Thymus (tissue), 11 donors: ENCODE results near the gene CASQ1. TPM values are rescaled to one million over a fixed set of nuclear protein-coding genes. Genes with fewer than 3 reads are reported as not detected.

Source experiments
- DNase-seq, 9 donors: peaks; one replicate each; pipeline ENCODE4 v3.0.0-alpha.2; 2013; ENCODE audit warnings: low spot score in 9 of 9, low read depth in 6 of 9, missing footprints in 1 of 9
- H3K27ac ChIP-seq, 2 donors: one replicate each; pipeline ENCODE4 v1.5.1; 2013; ENCODE audit warnings: control low read depth in 1 of 2, low read depth in 1 of 2, low read length in 1 of 2, mild to moderate bottlenecking in 1 of 2, moderate library complexity in 1 of 2
- H3K27me3 ChIP-seq, 2 donors: one replicate each; pipeline ENCODE4 v1.5.1; 2013; ENCODE audit warnings: low read length in 1 of 2; ENCODE audit not compliant: control insufficient read depth in 2 of 2, insufficient read depth in 1 of 2
- H3K36me3 ChIP-seq, 2 donors: one replicate each; pipeline ENCODE4 v1.5.1; 2013; ENCODE audit warnings: low read length in 1 of 2, mild to moderate bottlenecking in 1 of 2, moderate library complexity in 1 of 2; ENCODE audit not compliant: control insufficient read depth in 2 of 2, insufficient read depth in 2 of 2
- H3K4me1 ChIP-seq, 2 donors: one replicate each; pipeline ENCODE4 v1.5.1; 2013; ENCODE audit warnings: low read length in 2 of 2; ENCODE audit not compliant: control insufficient read depth in 2 of 2, insufficient read depth in 2 of 2
- H3K4me3 ChIP-seq, 2 donors: one replicate each; pipeline ENCODE4 v1.5.1; 2013; ENCODE audit warnings: low read length in 2 of 2, control low read depth in 1 of 2, mild to moderate bottlenecking in 1 of 2
- H3K9me3 ChIP-seq, 2 donors: one replicate each; pipeline ENCODE4 v1.5.1; 2013; ENCODE audit warnings: low read length in 1 of 2, mild to moderate bottlenecking in 1 of 2; ENCODE audit not compliant: control insufficient read depth in 2 of 2, insufficient read depth in 1 of 2
- WGBS: extraction: QIAGEN DNeasy Blood & Tissue Kit; methylation state at CpG from one replicate; pipeline ENCODE4 v1.1.7; 2013; 5-methylcytosine and 5-hydroxymethylcytosine counted together
- polyA plus RNA-seq: library from polyadenylated mRNA; stranded (reverse); fragments of 200-250 nt; gene quantifications from one replicate; pipeline ENCODE4 v1.2.3, GENCODE V29; 2013
- total RNA-seq: library from RNA; stranded (reverse); fragments of 120-200 nt; gene quantifications from one replicate; pipeline ENCODE4 v1.2.4, GENCODE V29; 2013
- donor health status: healthy.

Gene CASQ1
- total and polyA plus RNA-seq, 2 donors, result 0.42 to 0.66 TPM

DNA sequence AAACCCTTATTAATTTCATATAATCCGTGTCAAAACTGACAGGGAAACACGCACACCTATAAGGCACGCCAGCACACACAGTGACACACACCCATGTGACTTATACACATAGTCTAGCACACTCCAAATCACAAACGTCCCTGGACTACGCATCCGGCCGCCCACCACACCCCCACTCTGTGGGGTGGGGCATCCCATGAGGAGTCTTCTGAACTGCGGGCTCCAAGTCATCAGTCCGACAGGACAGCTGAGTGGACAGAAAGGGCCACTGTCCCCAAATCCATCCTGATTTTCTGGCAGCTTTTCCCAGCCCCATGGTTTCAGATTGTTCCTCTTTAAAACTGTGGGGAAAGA is 15.6 kb downstream of the CASQ1 start:
- Histone ChIP-seq H3K9me3 (no peaks in the 10 kb centered on the region), H3K4me3 (peak overlapping the region; percentile 70 to 75), H3K27me3 (peaks cover 0 to 2% of the 10 kb centered on the region in 2 donors), H3K36me3 (peaks cover 7 to 8% of the 10 kb centered on the region in 2 donors), H3K27ac (peak overlapping the region in 1 of 2 donors; percentile 78), H3K4me1 (peaks cover 22 to 38% of the 10 kb centered on the region in 2 donors)
- WGBS, result 40% methylated on average over 9 of the region's 9 CpGs
- DNase-seq, result peak in 1 of 9 donors; percentile 46

DNA sequence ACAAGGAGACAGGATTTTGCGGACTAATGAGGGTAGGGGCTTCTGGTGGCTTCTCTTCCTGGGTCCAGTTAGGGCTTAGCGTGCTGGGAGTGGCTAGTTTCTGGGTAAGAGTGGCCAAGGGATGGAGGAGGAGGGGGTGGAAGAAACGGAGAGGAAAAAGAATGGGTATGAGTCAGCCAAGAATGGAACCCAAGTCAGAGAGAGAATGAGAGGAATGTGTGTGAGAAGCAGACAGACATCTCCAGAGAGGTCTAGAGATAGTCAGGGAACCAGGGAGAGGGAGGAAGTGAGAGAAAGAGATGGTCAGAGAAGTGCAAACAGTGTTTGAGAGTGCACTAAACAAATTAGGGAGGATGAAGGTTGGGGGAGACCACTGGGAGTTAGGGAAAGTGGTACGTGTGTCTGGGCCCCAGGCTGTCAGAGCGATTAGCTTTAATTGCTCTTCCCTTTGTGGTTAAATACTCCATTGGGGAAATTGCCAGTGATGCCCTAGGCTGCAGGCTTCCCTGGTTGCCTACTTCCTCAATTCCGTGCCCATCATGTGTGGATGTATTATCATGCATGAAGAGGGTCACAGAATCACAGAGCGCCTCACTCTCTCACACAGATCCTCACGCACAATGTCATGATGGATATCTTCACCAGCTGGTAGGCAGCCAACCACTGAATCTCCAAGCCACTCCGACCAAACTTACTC is 16.2 kb downstream of the CASQ1 start:
- DNase-seq, result no peak
- peaks cover 22 to 38% of the 10 kb centered on the region in 2 donors for H3K4me1 ChIP-seq

GRCh38 chr1:160207118-160207650 is 16.8 kb downstream of the CASQ1 start:
- H3K9me3 ChIP-seq, result no peaks in the 10 kb centered on the region
- no peak overlapping the region for H3K4me3 ChIP-seq
- DNase-seq, result no peak
- 98% methylated on average over 4 of the region's 4 CpGs for WGBS
- peaks cover 9 to 19% of the 10 kb centered on the region in 2 donors for H3K36me3 ChIP-seq
- no peak overlapping the region for H3K27ac ChIP-seq
- peaks cover 0 to 2% of the 10 kb centered on the region in 2 donors for H3K27me3 ChIP-seq
- peaks cover 22 to 38% of the 10 kb centered on the region in 2 donors for H3K4me1 ChIP-seq

More for the DNA sequence above, 16.2 kb downstream of the CASQ1 start:
- Histone ChIP-seq H3K27ac (no peak overlapping the region), H3K36me3 (peaks cover 7 to 13% of the 10 kb centered on the region in 2 donors), H3K4me3 (peak overlapping the region in 1 of 2 donors; percentile 75), H3K27me3 (peaks cover 0 to 2% of the 10 kb centered on the region in 2 donors), H3K9me3 (no peaks in the 10 kb centered on the region)
- WGBS, result 91% methylated on average over 9 of the region's 9 CpGs

DNA sequence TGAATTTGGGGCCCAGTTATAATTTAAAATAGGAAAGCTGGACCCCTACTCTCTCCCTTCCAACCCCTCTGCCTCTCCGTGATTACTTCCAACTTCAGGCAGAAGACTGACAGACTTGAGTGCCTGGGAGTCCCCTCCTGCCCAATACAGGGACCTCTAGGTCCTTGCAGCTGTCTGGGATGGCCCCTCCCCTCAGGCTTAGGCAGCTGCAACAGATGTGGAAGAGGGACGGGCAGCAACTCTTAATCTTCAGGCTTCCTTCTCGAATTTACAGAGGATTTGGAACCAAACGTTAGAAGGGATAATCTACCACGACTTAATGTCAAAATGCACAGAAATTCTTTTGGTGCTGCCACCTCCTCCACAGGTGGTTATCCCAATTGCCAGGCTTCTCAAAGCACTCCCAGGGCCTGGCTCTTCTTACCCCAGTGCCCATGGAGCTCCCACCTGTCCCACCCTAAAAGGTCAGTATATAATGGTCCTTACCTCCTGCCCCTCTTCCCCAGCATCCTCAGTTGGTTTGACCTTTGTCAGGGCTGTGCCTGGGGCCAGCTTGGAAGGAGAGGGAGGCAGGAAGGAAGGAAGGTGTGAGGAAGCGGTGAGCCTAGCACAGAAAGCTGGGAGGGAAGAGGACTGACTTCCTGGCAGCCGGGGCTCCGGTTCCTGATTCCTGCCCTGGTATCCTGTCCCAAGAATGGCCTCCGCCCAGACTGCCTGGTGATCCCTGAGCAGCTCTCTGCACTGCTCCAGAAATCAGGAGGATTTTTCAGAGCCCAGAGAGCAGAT is 17.6 kb downstream of the CASQ1 start:
- H3K9me3 ChIP-seq, result no peaks in the 10 kb centered on the region
- H3K4me1 ChIP-seq, result peaks cover 22 to 38% of the 10 kb centered on the region in 2 donors
- H3K36me3 ChIP-seq, result peaks cover 13 to 27% of the 10 kb centered on the region in 2 donors
- H3K27ac ChIP-seq, result no peak overlapping the region
- no peak overlapping the region for H3K4me3 ChIP-seq
- DNase-seq, result no peak
- H3K27me3 ChIP-seq, result peaks cover 0 to 2% of the 10 kb centered on the region in 2 donors
- 96% methylated on average over 9 of the region's 9 CpGs for WGBS

GRCh38 chr1:160208557-160209320 is 18.4 kb downstream of the CASQ1 start:
- Histone ChIP-seq H3K27me3 (peaks cover 0 to 2% of the 10 kb centered on the region in 2 donors), H3K9me3 (no peaks in the 10 kb centered on the region), H3K36me3 (peaks cover 20 to 32% of the 10 kb centered on the region in 2 donors), H3K27ac (peak overlapping the region in 1 of 2 donors; percentile 77), H3K4me3 (no peak overlapping the region), H3K4me1 (peaks cover 22 to 38% of the 10 kb centered on the region in 2 donors)
- 89% methylated on average over 6 of the region's 6 CpGs for WGBS
- DNase-seq, result no peak

DNA sequence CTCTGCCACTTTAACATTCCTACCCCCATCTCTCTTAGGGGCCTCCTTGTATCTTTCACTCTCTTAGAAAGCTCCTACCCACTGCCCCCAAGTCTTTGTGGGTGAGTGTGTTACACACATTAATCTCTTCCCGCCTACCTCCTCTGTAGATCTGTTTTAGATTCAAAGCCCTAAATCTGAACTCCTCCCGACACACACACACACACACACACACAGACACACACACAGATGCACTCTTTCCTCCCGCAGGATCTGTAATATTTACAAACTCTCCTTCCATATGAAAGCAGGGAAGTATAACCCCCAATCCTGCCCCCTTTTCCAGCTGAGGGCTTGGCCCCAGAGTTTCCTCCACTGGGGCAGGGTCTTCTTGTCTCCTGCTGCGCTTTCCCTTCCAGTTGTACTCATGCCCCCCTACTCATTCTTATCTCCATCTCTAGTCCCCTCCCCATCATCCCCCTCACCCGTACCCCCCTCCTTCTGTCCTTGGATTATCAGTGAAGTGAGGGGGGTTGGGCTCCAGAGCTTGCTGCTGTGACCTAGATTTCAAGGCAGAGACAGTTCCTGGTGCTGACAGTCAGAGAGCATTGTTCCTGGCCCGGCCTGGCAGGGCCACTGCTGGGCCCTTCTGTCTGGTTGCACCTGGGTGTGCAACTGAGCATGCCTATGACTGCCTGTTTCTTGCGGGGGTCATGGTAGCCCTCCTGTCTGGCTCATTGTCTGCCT is 19.1 kb downstream of the CASQ1 start:
- peaks cover 0 to 2% of the 10 kb centered on the region in 2 donors for H3K27me3 ChIP-seq
- 87% methylated on average over 7 of the region's 7 CpGs for WGBS
- peaks cover 21 to 33% of the 10 kb centered on the region in 2 donors for H3K4me1 ChIP-seq
- DNase-seq, result peak in 7 of 9 donors; percentile 30 to 71 (median 42)
- no peak overlapping the region for H3K4me3 ChIP-seq
- H3K27ac ChIP-seq, result peak overlapping the region; percentile 8 to 77
- H3K36me3 ChIP-seq, result peaks cover 27 to 38% of the 10 kb centered on the region in 2 donors
- H3K9me3 ChIP-seq, result no peaks in the 10 kb centered on the region

DNA sequence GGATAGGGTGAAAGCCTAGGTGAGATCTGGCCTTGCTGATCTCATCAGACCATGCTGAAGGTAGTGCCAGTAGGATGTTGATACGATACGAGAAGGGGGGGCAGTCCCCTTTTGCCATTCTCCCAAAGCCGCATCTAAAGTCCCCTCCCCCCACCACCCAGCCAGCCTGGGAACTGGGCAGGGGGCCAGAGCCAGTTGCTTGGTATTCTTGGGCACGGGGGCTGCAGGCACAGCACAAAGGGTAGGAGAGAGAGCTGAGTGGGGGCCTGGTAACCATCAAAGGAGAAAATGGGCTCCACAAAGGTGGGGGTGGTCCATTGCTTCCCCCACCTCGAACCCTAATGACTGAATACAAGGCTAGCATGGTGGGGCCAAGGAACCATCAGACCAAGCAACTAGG is 20.2 kb downstream of the CASQ1 start:
- H3K9me3 ChIP-seq, result no peaks in the 10 kb centered on the region
- WGBS, result 97% methylated on average over 5 of the region's 5 CpGs
- no peak overlapping the region for H3K27ac ChIP-seq
- H3K36me3 ChIP-seq, result peaks cover 37 to 46% of the 10 kb centered on the region in 2 donors
- no peak for DNase-seq
- peaks cover 16 to 28% of the 10 kb centered on the region in 2 donors for H3K4me1 ChIP-seq
- no peaks in the 10 kb centered on the region for H3K27me3 ChIP-seq
- no peak overlapping the region for H3K4me3 ChIP-seq

GRCh38 chr1:160211046-160211790 is 20.8 kb downstream of the CASQ1 start:
- DNase-seq, result no peak
- Histone ChIP-seq H3K4me3 (no peak overlapping the region), H3K27me3 (no peaks in the 10 kb centered on the region), H3K4me1 (peaks cover 10 to 23% of the 10 kb centered on the region in 2 donors), H3K27ac (no peak overlapping the region), H3K36me3 (peaks cover 43 to 53% of the 10 kb centered on the region in 2 donors), H3K9me3 (no peaks in the 10 kb centered on the region)
- 96% methylated on average over 10 of the region's 10 CpGs for WGBS
